CD1c-positive myeloid dendritic cell (primary cell): ENCODE data around the gene ATP2B1.

Experiments
- DNase-seq: peaks from one replicate; pipeline ENCODE4 v3.0.0-alpha.2; 2016; ENCODE audit errors: extremely low spot score

Gene ATP2B1

GRCh38 chr12:89589753-89590152 lies 118.9 kb downstream of the ATP2B1 start:
- no peak for DNase-seq

- no peak for DNase-seq
These were observed 130.1 kb downstream of the ATP2B1 start for GRCh38 chr12:89578499-89578898.

GRCh38 chr12:89576572-89577220 lies 131.9 kb downstream of the ATP2B1 start:
- no peak for DNase-seq

GRCh38 chr12:89575374-89575773 lies 133.3 kb downstream of the ATP2B1 start:
- DNase-seq, result no peak

GRCh38 chr12:89574736-89575208 lies 133.9 kb downstream of the ATP2B1 start:
- DNase-seq, result no peak

- no peak for DNase-seq
These were observed 135.4 kb downstream of the ATP2B1 start for GRCh38 chr12:89573051-89573810.

GRCh38 chr12:89571491-89572195 lies 137.0 kb downstream of the ATP2B1 start:
- no peak for DNase-seq

GRCh38 chr12:89568484-89568883 lies 140.2 kb downstream of the ATP2B1 start:
- no peak for DNase-seq

- DNase-seq, result no peak
These were observed 140.9 kb downstream of the ATP2B1 start for GRCh38 chr12:89567691-89568239.

GRCh38 chr12:89566615-89567014 lies 142.0 kb downstream of the ATP2B1 start:
- DNase-seq, result no peak

GRCh38 chr12:89565002-89565401 lies 143.6 kb downstream of the ATP2B1 start:
- no peak for DNase-seq

GRCh38 chr12:89559753-89560152 lies 148.9 kb downstream of the ATP2B1 start:
- DNase-seq, result no peak

GRCh38 chr12:89556976-89557375 lies 151.7 kb downstream of the ATP2B1 start:
- no peak for DNase-seq

- no peak for DNase-seq
These were observed 156.3 kb downstream of the ATP2B1 start for GRCh38 chr12:89552376-89552775.

GRCh38 chr12:89551747-89552146 lies 156.9 kb downstream of the ATP2B1 start:
- no peak for DNase-seq

GRCh38 chr12:89547101-89547500 lies 161.5 kb downstream of the ATP2B1 start:
- DNase-seq, result no peak

GRCh38 chr12:89546151-89546550 lies 162.5 kb downstream of the ATP2B1 start:
- DNase-seq, result no peak

- DNase-seq, result no peak
These were observed 163.9 kb downstream of the ATP2B1 start for GRCh38 chr12:89544681-89545184.

- DNase-seq, result no peak
These were observed 164.6 kb downstream of the ATP2B1 start for GRCh38 chr12:89544022-89544421.

- peak; percentile 75 for DNase-seq
These were observed 165.6 kb downstream of the ATP2B1 start for GRCh38 chr12:89542912-89543592.

- no peak for DNase-seq
These were observed 166.4 kb downstream of the ATP2B1 start for GRCh38 chr12:89542236-89542635.

- DNase-seq, result no peak
These were observed 168.1 kb downstream of the ATP2B1 start for GRCh38 chr12:89540586-89540985.
